Astrocyte (in vitro differentiated cells and primary cell): ENCODE measurements around the gene NECTIN4.

Experiments used
- CTCF ChIP-seq: IDR thresholded peaks from 2 replicates; pipeline ENCODE4 v1.5.1; 2011; ENCODE audit warnings: low read depth, mild to moderate bottlenecking, inconsistent platforms, low read length, moderate library complexity; ENCODE audit not compliant: insufficient read depth
- EZH2 ChIP-seq: IDR thresholded peaks from 2 replicates; pipeline ENCODE4 v1.6.1; 2012; ENCODE audit warnings: mild to moderate bottlenecking, low read length, inconsistent platforms; ENCODE audit not compliant: insufficient read depth

- TF ChIP-seq CTCF (no peak), EZH2 (no peak)
Measured at GRCh38 chr1:161066694-161067093, 22.7 kb downstream of the NECTIN4 start.
